ENCODE measurements around the gene WAPL. TPM values are rescaled to one million over a fixed set of nuclear protein-coding genes. Genes with fewer than 3 reads are reported as not detected.

Gene WAPL
- total and polyA plus RNA-seq, 2 donors (not counting 1 experiment from before 2014, with no cell fraction given), result 8.3 to 42.8 TPM

GRCh38 chr10:86399514-86399878, 122.1 kb downstream of the WAPL start:
- Mint-ChIP-seq H3K4me1 (peaks cover 15% of the 10 kb centered on the region), H3K4me3 (peak overlapping the region; percentile 93), H3K27ac (peak overlapping the region; percentile 59), H3K27me3 (peaks cover 17% of the 10 kb centered on the region), H3K9me3 (ENCODE audit: insufficient read depth) (no peaks in the 10 kb centered on the region)
- DNase-seq, result no peak
- Histone ChIP-seq H3K4me2 (replicated peaks; ENCODE audit: low read depth, low read length, poor library complexity, severe bottlenecking) (peak overlapping the region; percentile 100), H3K36me3 (replicated peaks in 1 of 2; ENCODE audit: control extremely low read depth in 1 of 2, control insufficient read depth in 1 of 2, extremely low read depth in 1 of 2, insufficient read depth in 2 of 2, low read length in 1 of 2) (no peaks in the 10 kb centered on the region), H4K20me1 (ENCODE audit: control insufficient read depth, insufficient read depth, low read length, poor library complexity, severe bottlenecking) (no peaks in the 10 kb centered on the region), H3K27ac (ENCODE audit: low read length in 2 of 2) (no peak overlapping the region), H3K9ac (ENCODE audit: low read length) (peak overlapping the region; percentile 81), H3K27me3 (replicated peaks in 1 of 4; ENCODE audit: control extremely low read depth in 1 of 4, control insufficient read depth in 3 of 4, insufficient read depth in 4 of 4, low read length in 3 of 4) (peaks cover 0 to 7% (median 4%) of the 10 kb centered on the region in 4 experiments), H3K4me1 (ENCODE audit: control insufficient read depth in 2 of 2, insufficient read depth in 2 of 2, low read length in 2 of 2) (peaks cover 13 to 20% of the 10 kb centered on the region in 2 donors), H3K9me3 (ENCODE audit: control extremely low read depth in 1 of 3, control insufficient read depth in 2 of 3, insufficient read depth in 1 of 3, low read length in 2 of 3) (no peaks in the 10 kb centered on the region), H3K4me3 (ENCODE audit: control extremely low read depth in 1 of 5, extremely low read depth in 1 of 5, insufficient read depth in 1 of 5, low read depth in 2 of 5, low read length in 4 of 5) (peak overlapping the region in 4 of 5 experiments; percentile 61 to 77 (median 63)), H3K79me2 (ENCODE audit: control insufficient read depth, insufficient read depth, low read length) (no peaks in the 10 kb centered on the region), H2AFZ (ENCODE audit: insufficient read depth, low read depth, low read length, poor library complexity, severe bottlenecking) (peak overlapping the region; percentile 88)
- ChIA-PET POLR2A (interaction anchor here (1.2 to 2.6 kb wide), 2 partner anchors 12 to 572 kb away, joined by 4 to 13 read pairs; no protein-coding TSS in a partner anchor), CTCF (interaction anchor here (0.8 to 6.5 kb wide), 25 partner anchors 9 to 501 kb away, joined by 3 to 156 read pairs (median 4); partner anchors contain the start of gene WAPL)
- no peak for TF ChIP-seq CTCF (IDR thresholded peaks at IDR 0.05)
- TF ChIP-seq EZH2 (IDR thresholded peaks at IDR 0.05; ENCODE audit: borderline replicate concordance, insufficient read depth, low read depth, low read length, poor library complexity, severe bottlenecking), result no peak
- 5% methylated on average over 4 of the region's 9 CpGs for WGBS (ENCODE audit: insufficient coverage)
- ATAC-seq (ENCODE audit: low read depth), result no peak
- intact Hi-C loops (cut with micrococcal nuclease), result no loop called here

GRCh38 chr10:86397120-86397519, 124.5 kb downstream of the WAPL start:
- Mint-ChIP-seq H3K27me3 (peaks cover 35% of the 10 kb centered on the region), H3K4me1 (peaks cover 21% of the 10 kb centered on the region), H3K9me3 (ENCODE audit: insufficient read depth) (no peaks in the 10 kb centered on the region), H3K4me3 (no peak overlapping the region), H3K27ac (no peak overlapping the region)
- no peaks in the 10 kb centered on the region for H3K79me2 ChIP-seq (ENCODE audit: control insufficient read depth, insufficient read depth, low read length)
- WGBS (ENCODE audit: insufficient coverage), result 80% methylated on average over 7 of the region's 7 CpGs
- H3K27me3 ChIP-seq (replicated peaks in 1 of 4; ENCODE audit: control extremely low read depth in 1 of 4, control insufficient read depth in 3 of 4, insufficient read depth in 4 of 4, low read length in 3 of 4), result peaks cover 0 to 18% (median 7%) of the 10 kb centered on the region in 4 experiments
- no peak overlapping the region for H3K27ac ChIP-seq (ENCODE audit: low read length in 2 of 2)
- CTCF ChIA-PET, result interaction anchor here (6.5 kb wide), 1 partner anchor 188 kb away, joined by 156 read pairs; no protein-coding TSS in a partner anchor
- ATAC-seq (ENCODE audit: low read depth), result no peak
- no peaks in the 10 kb centered on the region for H4K20me1 ChIP-seq (ENCODE audit: control insufficient read depth, insufficient read depth, low read length, poor library complexity, severe bottlenecking)
- no peak overlapping the region for H3K9ac ChIP-seq (ENCODE audit: low read length)
- no peak for DNase-seq
- H3K36me3 ChIP-seq (replicated peaks in 1 of 2; ENCODE audit: control extremely low read depth in 1 of 2, control insufficient read depth in 1 of 2, extremely low read depth in 1 of 2, insufficient read depth in 2 of 2, low read length in 1 of 2), result no peaks in the 10 kb centered on the region
- H3K9me3 ChIP-seq (ENCODE audit: control extremely low read depth in 1 of 3, control insufficient read depth in 2 of 3, insufficient read depth in 1 of 3, low read length in 2 of 3), result no peaks in the 10 kb centered on the region
- intact Hi-C loops (cut with micrococcal nuclease), result no loop called here
- no peak overlapping the region for H3K4me2 ChIP-seq (replicated peaks; ENCODE audit: low read depth, low read length, poor library complexity, severe bottlenecking)
- POLR2A ChIA-PET, result no interaction called here
- peaks cover 21 to 30% of the 10 kb centered on the region in 2 donors for H3K4me1 ChIP-seq (ENCODE audit: control insufficient read depth in 2 of 2, insufficient read depth in 2 of 2, low read length in 2 of 2)
- TF ChIP-seq CTCF (IDR thresholded peaks at IDR 0.05), result no peak
- no peak for TF ChIP-seq EZH2 (IDR thresholded peaks at IDR 0.05; ENCODE audit: borderline replicate concordance, insufficient read depth, low read depth, low read length, poor library complexity, severe bottlenecking)
- no peak overlapping the region for H3K4me3 ChIP-seq (ENCODE audit: control extremely low read depth in 1 of 5, extremely low read depth in 1 of 5, insufficient read depth in 1 of 5, low read depth in 2 of 5, low read length in 4 of 5)
- no peak overlapping the region for H2AFZ ChIP-seq (ENCODE audit: insufficient read depth, low read depth, low read length, poor library complexity, severe bottlenecking)
